Central memory CD8-positive, alpha-beta T cell (primary cell): ENCODE measurements around the gene PHOSPHO2.
"Not testable (repeated sequence)": the region's sequence is repeated elsewhere in the genome, so short reads cannot be mapped to it uniquely, and the experiment has no call there.

Experiments
- ATAC-seq: fragments of 150-1000 bp; cut with Tn5 transposase; replicated peaks from 2 replicates; pipeline ENCODE4 v1.10.0; 2022; ENCODE audit warnings: mild to moderate bottlenecking, moderate FRiP score, moderate number of reproducible peaks; ENCODE audit not compliant: poor library complexity, severe bottlenecking; ENCODE audit errors: extremely low read depth
- DNase-seq, 2 donors: peaks; one replicate each; pipeline ENCODE4 v3.0.0; 2021; ENCODE audit warnings: low spot score in 2 of 2
- H3K27ac Mint-ChIP-seq: one replicate; pipeline ENCODE4 v1.8.0; 2022; ENCODE audit warnings: low read depth, mild to moderate bottlenecking, moderate library complexity, mixed read lengths
- H3K27me3 Mint-ChIP-seq: one replicate; pipeline ENCODE4 v1.8.0; 2022; ENCODE audit warnings: mixed read lengths
- H3K36me3 Mint-ChIP-seq: one replicate; pipeline ENCODE4 v1.8.0; 2022; ENCODE audit warnings: mild to moderate bottlenecking, moderate library complexity, mixed read lengths; ENCODE audit not compliant: insufficient read depth
- H3K4me1 Mint-ChIP-seq: one replicate; pipeline ENCODE4 v1.8.0; 2022; ENCODE audit warnings: mixed read lengths
- H3K4me3 Mint-ChIP-seq: one replicate; pipeline ENCODE4 v1.8.0; 2022; ENCODE audit warnings: mild to moderate bottlenecking, moderate library complexity, mixed read lengths
- H3K9me3 Mint-ChIP-seq: one replicate; pipeline ENCODE4 v1.8.0; 2022; ENCODE audit warnings: mixed read lengths

Gene PHOSPHO2

DNA sequence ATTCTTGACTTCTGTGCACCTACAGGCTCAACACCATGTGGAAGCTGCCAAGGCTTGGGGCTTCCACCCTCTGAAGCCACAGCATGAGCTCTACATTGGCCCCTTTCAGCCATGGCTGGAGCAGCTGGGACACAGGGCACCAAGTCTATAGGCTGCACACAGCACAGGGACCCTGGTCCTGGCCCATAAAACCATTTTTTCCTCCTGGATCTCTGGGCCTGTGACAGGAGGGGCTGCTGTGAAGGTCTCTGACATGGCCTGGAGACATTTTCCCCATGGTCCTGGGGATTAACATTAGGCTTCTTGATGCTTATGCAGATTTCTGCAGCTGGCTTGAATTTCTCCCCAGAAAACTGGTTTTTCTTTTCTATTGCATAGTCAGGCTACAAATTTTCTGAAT is 6.3 kb upstream of the PHOSPHO2 start:
- Mint-ChIP-seq H3K9me3 (peaks cover 16% of the 10 kb centered on the region), H3K4me1 (peaks cover 17% of the 10 kb centered on the region), H3K36me3 (peaks cover 17% of the 10 kb centered on the region)
- not testable (repeated sequence) for ATAC-seq, H3K27me3 Mint-ChIP-seq, H3K4me3 Mint-ChIP-seq, H3K27ac Mint-ChIP-seq, DNase-seq

DNA sequence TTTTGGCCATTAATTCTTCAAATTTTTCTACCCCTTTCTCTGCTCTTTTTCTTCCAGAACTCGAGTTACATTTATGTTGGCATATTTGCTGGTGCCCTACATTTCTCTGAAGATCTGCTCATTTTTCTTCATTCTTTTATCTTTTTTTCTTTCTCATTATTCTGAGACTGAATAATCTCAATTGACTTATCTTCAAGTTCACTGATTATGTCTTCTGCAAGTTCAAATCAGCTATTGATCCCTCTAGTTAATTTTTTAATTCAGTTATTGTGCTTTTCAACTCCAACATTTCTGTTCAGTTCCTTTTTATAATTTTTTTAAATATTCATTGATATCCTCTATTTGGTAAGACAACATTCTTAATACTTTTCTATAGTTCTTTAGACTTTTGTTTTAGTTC is 3.3 kb upstream of the PHOSPHO2 start:
- Mint-ChIP-seq H3K4me1 (peaks cover 18% of the 10 kb centered on the region), H3K27me3 (no peaks in the 10 kb centered on the region), H3K36me3 (peaks cover 27% of the 10 kb centered on the region), H3K9me3 (peaks cover 16% of the 10 kb centered on the region), H3K4me3 (no peak overlapping the region), H3K27ac (no peak overlapping the region)
- DNase-seq (no peak), ATAC-seq (no peak)

DNA sequence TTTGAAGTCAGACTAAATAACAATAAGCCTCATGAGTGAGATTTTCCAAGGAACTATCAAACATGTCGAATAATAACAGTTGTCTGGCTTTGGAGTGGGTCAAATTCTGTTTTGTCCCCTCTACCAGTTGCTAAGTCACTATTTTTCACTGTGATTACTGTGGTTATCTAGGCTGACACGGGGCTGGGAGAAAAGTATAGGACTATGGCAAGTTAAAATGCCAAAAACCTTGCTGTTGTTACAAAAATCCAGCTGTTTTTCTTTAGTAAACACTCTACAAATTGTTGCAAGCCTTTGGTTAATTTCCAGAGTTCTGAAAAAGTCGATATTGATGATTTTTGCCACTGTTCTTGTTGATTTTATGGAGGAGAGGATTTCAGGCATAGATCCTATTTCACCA is 1.6 kb upstream of the PHOSPHO2 start:
- Mint-ChIP-seq H3K9me3 (peaks cover 16% of the 10 kb centered on the region), H3K4me1 (peaks cover 18% of the 10 kb centered on the region), H3K27me3 (no peaks in the 10 kb centered on the region), H3K27ac (peak overlapping the region; percentile 59), H3K4me3 (no peak overlapping the region), H3K36me3 (peaks cover 28% of the 10 kb centered on the region)
- DNase-seq (no peak), ATAC-seq (no peak)

DNA sequence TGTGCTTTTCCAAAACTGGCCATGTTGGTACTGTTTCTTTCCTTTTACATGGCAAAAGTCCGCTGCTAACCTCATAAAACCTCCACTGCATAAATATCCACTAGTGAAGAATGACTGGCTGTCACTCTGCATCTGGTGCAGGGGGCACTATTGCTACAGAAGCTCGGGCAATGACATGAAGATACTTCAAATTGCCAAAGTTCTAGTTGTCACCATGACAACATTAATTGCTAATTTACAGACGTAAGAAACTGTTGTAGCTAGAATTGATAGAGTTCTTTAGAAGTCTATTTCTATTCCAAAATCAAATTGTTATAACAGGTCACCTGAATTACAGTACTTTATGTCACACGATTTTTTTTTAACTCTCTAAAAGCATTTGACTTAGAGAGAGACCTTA is 909 bp upstream of the PHOSPHO2 start:
- DNase-seq = no peak
- peaks cover 16% of the 10 kb centered on the region for H3K9me3 Mint-ChIP-seq
- H3K4me1 Mint-ChIP-seq = peaks cover 18% of the 10 kb centered on the region
- peaks cover 25% of the 10 kb centered on the region for H3K36me3 Mint-ChIP-seq
- peak overlapping the region; percentile 85 for H3K4me3 Mint-ChIP-seq
- no peaks in the 10 kb centered on the region for H3K27me3 Mint-ChIP-seq
- no peak for ATAC-seq
- H3K27ac Mint-ChIP-seq = peak overlapping the region; percentile 99

DNA sequence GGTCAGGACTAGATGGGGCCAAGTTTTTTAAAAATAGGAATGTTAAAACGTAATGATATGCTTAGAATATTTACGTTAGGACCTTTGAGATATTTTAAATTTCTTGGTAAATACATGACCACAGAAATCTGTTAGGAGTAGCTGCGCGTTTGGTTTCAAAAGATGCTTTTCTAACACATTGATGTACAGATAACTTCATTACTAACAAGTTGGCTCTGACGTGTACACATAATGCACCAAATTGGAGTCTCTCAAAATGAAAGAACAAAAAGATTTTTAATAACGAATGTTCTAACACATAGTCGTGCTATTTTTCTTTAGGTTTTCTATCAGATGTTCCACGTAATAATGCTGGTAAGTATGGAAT is 608 bp downstream of the PHOSPHO2 start:
- peak overlapping the region; percentile 99 for H3K27ac Mint-ChIP-seq
- no peaks in the 10 kb centered on the region for H3K27me3 Mint-ChIP-seq
- H3K9me3 Mint-ChIP-seq = peaks cover 11% of the 10 kb centered on the region
- peak overlapping the region; percentile 85 for H3K4me3 Mint-ChIP-seq
- H3K36me3 Mint-ChIP-seq = peaks cover 24% of the 10 kb centered on the region
- DNase-seq = no peak
- ATAC-seq = no peak
- peaks cover 25% of the 10 kb centered on the region for H3K4me1 Mint-ChIP-seq

DNA sequence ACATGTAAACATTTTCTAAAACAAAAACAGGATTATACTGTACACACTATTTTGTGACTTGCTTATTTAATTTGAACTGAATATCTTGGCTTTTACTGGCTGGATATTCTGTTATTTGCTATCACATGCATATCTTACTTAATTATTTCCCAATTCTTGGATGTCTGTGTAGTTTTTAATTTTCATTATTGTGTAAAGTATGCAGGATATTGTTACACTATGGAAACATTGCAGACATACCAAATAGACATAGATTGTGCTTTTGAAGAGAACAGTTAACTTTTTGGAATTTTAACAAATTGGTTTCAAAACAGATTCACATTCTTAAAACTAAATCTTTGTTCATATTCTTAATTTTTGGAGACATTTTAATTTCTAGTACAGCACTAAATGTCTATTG is 2.1 kb downstream of the PHOSPHO2 start:
- no peak overlapping the region for H3K27ac Mint-ChIP-seq

DNA sequence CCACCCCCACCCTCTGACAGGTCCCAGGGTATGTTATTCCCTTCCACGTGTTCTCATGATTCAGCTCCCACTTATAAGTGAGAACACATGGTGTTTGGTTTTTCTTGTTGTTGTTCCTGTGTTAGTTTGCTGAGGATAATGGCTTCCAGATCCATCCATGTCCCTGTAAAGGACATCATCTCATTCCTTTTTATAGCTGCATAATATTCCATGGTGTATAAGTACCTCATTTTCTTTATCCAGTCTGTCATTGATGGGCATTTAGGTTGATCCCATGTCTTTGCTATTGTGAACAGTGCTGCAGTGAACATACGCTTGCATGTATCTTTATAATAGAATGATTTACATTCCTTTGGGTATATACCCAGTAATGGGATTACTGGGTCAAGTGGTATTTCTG is 4.9 kb downstream of the PHOSPHO2 start:
- H3K4me1 Mint-ChIP-seq = peaks cover 17% of the 10 kb centered on the region
- not testable (repeated sequence) for H3K36me3 Mint-ChIP-seq, H3K27me3 Mint-ChIP-seq, ATAC-seq, H3K9me3 Mint-ChIP-seq, DNase-seq, H3K4me3 Mint-ChIP-seq, H3K27ac Mint-ChIP-seq

More for the DNA sequence above, 2.1 kb downstream of the PHOSPHO2 start:
- peaks cover 3% of the 10 kb centered on the region for H3K9me3 Mint-ChIP-seq
- no peak for ATAC-seq
- no peak overlapping the region for H3K4me3 Mint-ChIP-seq
- H3K36me3 Mint-ChIP-seq = peaks cover 26% of the 10 kb centered on the region
- H3K27me3 Mint-ChIP-seq = no peaks in the 10 kb centered on the region
- no peak for DNase-seq
- H3K4me1 Mint-ChIP-seq = peaks cover 25% of the 10 kb centered on the region

DNA sequence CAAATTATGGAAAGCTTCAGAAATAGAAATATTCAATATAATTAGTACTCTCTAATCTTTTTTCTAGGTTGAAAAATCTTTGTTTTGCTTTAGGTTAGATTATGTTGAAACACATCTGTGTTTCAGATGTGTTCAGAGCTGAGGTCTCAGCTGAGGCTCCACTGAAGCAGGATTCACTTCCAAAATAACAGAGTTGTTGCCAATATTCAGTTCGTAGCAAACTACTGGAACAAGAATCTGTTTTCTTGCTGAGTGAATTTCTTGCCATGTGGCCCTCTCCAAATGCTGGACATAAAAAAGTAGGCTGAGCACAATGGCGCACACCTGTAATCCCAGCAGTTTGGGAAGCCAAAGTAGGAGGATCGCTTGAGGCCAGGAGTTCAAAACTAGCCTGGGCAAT is 8.7 kb downstream of the PHOSPHO2 start:
- peaks cover 3% of the 10 kb centered on the region for H3K36me3 Mint-ChIP-seq
- no peaks in the 10 kb centered on the region for H3K27me3 Mint-ChIP-seq
- DNase-seq = no peak
- H3K4me1 Mint-ChIP-seq = peaks cover 7% of the 10 kb centered on the region
- H3K4me3 Mint-ChIP-seq = no peak overlapping the region
- no peak overlapping the region for H3K27ac Mint-ChIP-seq
- ATAC-seq = no peak
- no peaks in the 10 kb centered on the region for H3K9me3 Mint-ChIP-seq

DNA sequence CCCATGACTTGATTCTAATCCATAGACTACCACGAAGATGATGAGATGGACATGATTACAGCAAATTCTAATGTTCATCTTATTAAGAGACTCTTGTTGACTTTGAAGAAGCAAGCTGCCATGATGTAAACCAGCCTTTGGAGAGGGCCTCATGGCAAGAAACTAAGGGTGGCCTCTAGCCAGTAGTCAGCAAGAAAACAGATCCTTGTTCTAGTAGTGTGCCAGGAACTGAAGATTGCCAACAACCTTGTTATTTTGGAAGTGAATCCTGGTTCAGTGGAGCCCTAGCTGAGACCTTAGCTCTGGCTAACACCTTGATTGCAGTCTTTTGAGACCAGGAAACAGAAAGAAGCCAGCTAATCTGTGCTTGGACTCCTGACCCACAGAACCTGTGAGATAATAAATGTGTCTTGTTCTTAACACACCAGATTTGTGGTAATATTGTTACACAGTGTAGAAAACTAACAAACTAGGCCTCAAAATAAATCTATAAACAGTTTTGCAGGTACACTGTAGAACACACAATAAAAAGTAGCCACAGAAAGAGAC is 10.0 kb downstream of the PHOSPHO2 start:
- DNase-seq = no peak
- H3K4me3 Mint-ChIP-seq = no peak overlapping the region
- peaks cover 12% of the 10 kb centered on the region for H3K4me1 Mint-ChIP-seq
- H3K27me3 Mint-ChIP-seq = no peaks in the 10 kb centered on the region
- no peak for ATAC-seq
- H3K27ac Mint-ChIP-seq = no peak overlapping the region
- peaks cover 3% of the 10 kb centered on the region for H3K36me3 Mint-ChIP-seq
- no peaks in the 10 kb centered on the region for H3K9me3 Mint-ChIP-seq

DNA sequence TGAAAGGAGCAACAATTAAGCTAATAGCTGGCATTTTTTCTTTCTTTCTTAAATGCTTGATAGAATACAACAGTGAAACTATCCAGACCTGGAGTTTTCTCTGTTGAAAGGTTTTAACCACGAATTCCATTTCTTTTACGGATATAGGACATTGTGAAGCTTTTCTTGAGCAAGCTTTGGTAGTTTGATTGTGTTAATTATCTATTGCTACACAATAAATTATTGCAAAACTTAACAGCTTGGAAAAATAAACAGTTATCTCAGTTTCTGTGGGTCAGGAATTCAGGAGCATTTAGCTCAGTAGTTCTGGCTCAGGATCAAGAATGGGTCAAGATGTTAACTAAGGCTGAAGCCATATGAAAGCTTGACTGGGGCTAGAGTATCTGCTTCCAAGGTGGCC is 11.7 kb downstream of the PHOSPHO2 start:
- no peaks in the 10 kb centered on the region for H3K9me3 Mint-ChIP-seq
- H3K4me3 Mint-ChIP-seq = no peak overlapping the region
- H3K27ac Mint-ChIP-seq = no peak overlapping the region
- DNase-seq (no peak), ATAC-seq (no peak)
- no peaks in the 10 kb centered on the region for H3K27me3 Mint-ChIP-seq
- H3K4me1 Mint-ChIP-seq = peaks cover 6% of the 10 kb centered on the region
- H3K36me3 Mint-ChIP-seq = peaks cover 1% of the 10 kb centered on the region

DNA sequence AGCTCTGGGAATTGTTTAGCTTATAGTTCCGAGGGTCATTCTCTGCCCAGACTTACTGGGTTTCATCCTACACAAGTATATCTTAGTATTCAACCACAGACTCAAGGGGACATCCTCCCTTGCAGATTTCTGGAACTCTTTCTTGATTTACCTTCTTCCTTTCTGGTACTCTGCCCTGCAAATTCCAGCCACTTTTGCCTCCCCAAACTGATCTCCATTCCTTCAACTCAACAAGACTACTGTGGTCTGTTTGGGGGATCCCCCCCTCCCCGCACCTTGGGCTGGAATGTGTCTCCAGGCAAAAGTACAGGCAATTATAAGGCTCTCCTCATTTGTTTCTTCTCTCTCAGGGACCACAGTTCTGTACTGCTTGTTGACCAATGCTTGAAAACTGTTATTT is 13.4 kb downstream of the PHOSPHO2 start:
- Mint-ChIP-seq H3K4me1 (peaks cover 6% of the 10 kb centered on the region), H3K9me3 (no peaks in the 10 kb centered on the region), H3K4me3 (no peak overlapping the region), H3K27ac (peak overlapping the region; percentile 50), H3K36me3 (no peaks in the 10 kb centered on the region), H3K27me3 (no peaks in the 10 kb centered on the region)
- DNase-seq (no peak), ATAC-seq (no peak)

DNA sequence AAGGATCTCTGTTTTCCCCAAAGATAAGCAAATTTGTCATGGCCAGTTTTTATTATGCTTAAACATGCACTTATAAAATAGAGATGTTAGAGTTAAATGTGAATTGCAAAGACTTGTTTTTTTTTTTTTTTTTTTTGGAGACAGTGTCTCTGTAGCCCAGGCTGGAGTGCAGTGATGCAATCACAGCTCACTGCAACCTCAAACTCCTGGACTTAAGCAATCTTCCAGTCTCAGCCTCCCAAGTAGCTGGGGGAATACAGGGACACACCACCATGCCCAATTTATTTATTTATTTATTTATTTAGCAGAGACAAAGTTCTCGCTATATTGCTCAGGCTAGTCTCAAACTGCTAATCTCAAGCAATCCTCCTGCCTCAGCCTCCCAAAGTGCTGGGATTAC is 15.1 kb downstream of the PHOSPHO2 start:
- H3K27me3 Mint-ChIP-seq = no peaks in the 10 kb centered on the region
- peaks cover 6% of the 10 kb centered on the region for H3K4me1 Mint-ChIP-seq
- H3K27ac Mint-ChIP-seq = no peak overlapping the region
- DNase-seq (no peak), ATAC-seq (no peak)
- no peaks in the 10 kb centered on the region for H3K9me3 Mint-ChIP-seq
- H3K4me3 Mint-ChIP-seq = no peak overlapping the region
- H3K36me3 Mint-ChIP-seq = no peaks in the 10 kb centered on the region

DNA sequence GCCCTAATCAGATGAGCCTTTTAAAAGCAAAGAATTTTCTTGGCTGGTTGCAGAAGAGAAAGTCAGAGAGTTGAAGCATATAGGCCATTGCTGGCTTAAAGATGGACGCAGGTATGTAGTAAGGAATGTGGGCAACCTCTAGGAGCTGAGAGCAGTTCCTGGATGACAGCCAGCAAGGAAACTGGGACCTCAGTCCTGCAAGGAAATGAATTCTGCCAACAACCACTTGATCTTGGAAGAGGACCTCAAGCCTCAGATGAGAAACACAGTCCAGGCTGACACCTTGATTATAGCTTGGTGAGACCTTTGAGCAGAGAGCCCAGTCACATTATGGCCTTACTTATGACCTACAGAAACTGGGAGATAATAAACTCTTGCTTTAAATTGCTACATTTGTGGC is 15.7 kb downstream of the PHOSPHO2 start:
- Mint-ChIP-seq H3K27me3 (no peaks in the 10 kb centered on the region), H3K4me3 (no peak overlapping the region), H3K4me1 (peaks cover 6% of the 10 kb centered on the region), H3K27ac (no peak overlapping the region), H3K9me3 (no peaks in the 10 kb centered on the region), H3K36me3 (no peaks in the 10 kb centered on the region)
- DNase-seq = no peak
- ATAC-seq = no peak
